Liver (tissue), 9 donors: ENCODE results near the gene GRAP. TPM values are rescaled to one million over a fixed set of nuclear protein-coding genes. Genes with fewer than 3 reads are reported as not detected.

ENCODE experiments used
- DNase-seq: peaks from one replicate; pipeline ENCODE4 v3.0.0-alpha.2; 2017; ENCODE audit warnings: low spot score
- H3K27ac ChIP-seq, 2 donors: one replicate each; pipeline ENCODE4 v1.7.0; 2013; ENCODE audit warnings: inconsistent platforms in 2 of 2, low read length in 2 of 2, control low read depth in 1 of 2, low read depth in 1 of 2, mild to moderate bottlenecking in 1 of 2
- H3K27me3 ChIP-seq, 4 donors: one replicate each; pipeline versions ENCODE4 v1.6.1 to v1.7.0; 2013; ENCODE audit warnings: low read length in 3 of 4, inconsistent platforms in 1 of 4, mild to moderate bottlenecking in 1 of 4, moderate library complexity in 1 of 4; ENCODE audit not compliant: control insufficient read depth in 4 of 4, insufficient read depth in 4 of 4
- H3K36me3 ChIP-seq, 4 donors: one replicate each; pipeline versions ENCODE4 v1.6.1 to v1.7.0; 2013; ENCODE audit warnings: low read length in 3 of 4, mild to moderate bottlenecking in 3 of 4, low read depth in 1 of 4, moderate library complexity in 1 of 4; ENCODE audit not compliant: control insufficient read depth in 4 of 4, insufficient read depth in 3 of 4
- H3K4me1 ChIP-seq, 4 donors: one replicate each; pipeline versions ENCODE4 v1.6.1 to v1.7.0; 2013; ENCODE audit warnings: low read length in 3 of 4, mild to moderate bottlenecking in 3 of 4, moderate library complexity in 1 of 4; ENCODE audit not compliant: control insufficient read depth in 4 of 4, insufficient read depth in 4 of 4
- H3K4me3 ChIP-seq, 3 donors: one replicate each; pipeline versions ENCODE4 v1.6.1 to v1.7.0; 2013; ENCODE audit warnings: low read length in 3 of 3, control low read depth in 1 of 3, low read depth in 1 of 3, mild to moderate bottlenecking in 1 of 3
- H3K9ac ChIP-seq, 2 donors: one replicate each; pipeline ENCODE4 v1.7.0; 2013; ENCODE audit warnings: low read length in 2 of 2, mild to moderate bottlenecking in 2 of 2, moderate library complexity in 2 of 2, control low read depth in 1 of 2, low read depth in 1 of 2
- H3K9me3 ChIP-seq, 4 donors: one replicate each; pipeline versions ENCODE4 v1.6.1 to v1.7.0; 2013; ENCODE audit warnings: low read length in 3 of 4; ENCODE audit not compliant: control insufficient read depth in 4 of 4
- EGR1 ChIP-seq, 2 donors: IDR thresholded peaks; 2 replicates each; pipeline ENCODE4 v1.6.1; 2016 to 2018; ENCODE audit warnings: antibody characterized with exemption in 2 of 2, low read depth in 2 of 2
- FOXA1 ChIP-seq: IDR thresholded peaks from 2 replicates; pipeline ENCODE4 v1.6.1; 2016; ENCODE audit warnings: antibody characterized with exemption
- FOXA2 ChIP-seq: IDR thresholded peaks from 2 replicates; pipeline ENCODE4 v1.6.1; 2016; ENCODE audit warnings: antibody characterized with exemption
- GABPA ChIP-seq, 2 donors: IDR thresholded peaks in 1 of 2; conservative IDR thresholded peaks in 1 of 2; 2 replicates each; pipeline ENCODE4 v1.6.1; 2016; ENCODE audit warnings: antibody characterized with exemption in 2 of 2, mild to moderate bottlenecking in 1 of 2, moderate library complexity in 1 of 2
- JUND ChIP-seq, 2 donors: IDR thresholded peaks; 2 replicates each; pipeline ENCODE4 v1.6.1; 2016; ENCODE audit warnings: antibody characterized with exemption in 2 of 2
- NR2F2 ChIP-seq: IDR thresholded peaks from 2 replicates; pipeline ENCODE4 v1.6.1; 2016; ENCODE audit warnings: antibody characterized with exemption
- RAD21 ChIP-seq, 2 donors: IDR thresholded peaks; 2 replicates each; pipeline ENCODE4 v1.6.1; 2016; ENCODE audit warnings: antibody characterized with exemption in 2 of 2, mild to moderate bottlenecking in 2 of 2
- RXRA ChIP-seq, 2 donors: IDR thresholded peaks; 2 replicates each; pipeline ENCODE4 v1.6.1; 2017 to 2018; ENCODE audit warnings: antibody characterized with exemption in 2 of 2, mild to moderate bottlenecking in 1 of 2
- TAF1 ChIP-seq: conservative IDR thresholded peaks from 2 replicates; pipeline ENCODE4 v1.6.1; 2016; ENCODE audit warnings: antibody characterized with exemption, mild to moderate bottlenecking
- YY1 ChIP-seq: IDR thresholded peaks from 2 replicates; pipeline ENCODE4 v1.6.1; 2016; ENCODE audit warnings: antibody characterized with exemption, mild to moderate bottlenecking
- WGBS: extraction: QIAGEN DNeasy Blood & Tissue Kit; methylation state at CpG from one replicate; pipeline ENCODE4 v1.1.7; 2013; 5-methylcytosine and 5-hydroxymethylcytosine counted together
- polyA plus RNA-seq, 2 donors: library from polyadenylated mRNA; stranded (reverse) in 1 of 2; unstranded in 1 of 2; fragments of 200-250 nt in 1 of 2; fragments of >200 nt in 1 of 2; fragmentation: Nextera tagmentation in 1 of 2; extraction: Ambion mirVana in 1 of 2; gene quantifications; one replicate each; pipeline versions ENCODE4 v1.2.1 to v1.2.3, GENCODE V29; 2013 to 2015
- total RNA-seq, 2 donors: library from RNA; depleted of rRNA; stranded (reverse); fragments of >200 nt; gene quantifications; one replicate each; pipeline ENCODE4 v1.2.3, GENCODE V29; 2014
- TF ChIP-seq, protein P1 (sequence below): IDR thresholded peaks from 2 replicates; pipeline ENCODE4 v1.6.1; 2016; ENCODE audit warnings: antibody characterized with exemption, mild to moderate bottlenecking
- TF ChIP-seq, protein P2 (sequence below): IDR thresholded peaks from 2 replicates; pipeline ENCODE4 v1.6.1; 2016; ENCODE audit warnings: antibody characterized with exemption
- TF ChIP-seq, protein P3 (sequence below): fragments of 150-350 bp; IDR thresholded peaks from 2 replicates; pipeline ENCODE4 v1.5.1; 2017; ENCODE audit warnings: improper control_type of control experiment, low read depth, low read length; ENCODE audit not compliant: missing input control
- donor health status: healthy.
- donor health status: healthy.
- donor health status: healthy.
- donor health status: healthy.
- donor health status: healthy.

The GRAP gene
- total and polyA plus RNA-seq, 4 donors = 1.2 to 6.5 (median 5.2) TPM

DNA sequence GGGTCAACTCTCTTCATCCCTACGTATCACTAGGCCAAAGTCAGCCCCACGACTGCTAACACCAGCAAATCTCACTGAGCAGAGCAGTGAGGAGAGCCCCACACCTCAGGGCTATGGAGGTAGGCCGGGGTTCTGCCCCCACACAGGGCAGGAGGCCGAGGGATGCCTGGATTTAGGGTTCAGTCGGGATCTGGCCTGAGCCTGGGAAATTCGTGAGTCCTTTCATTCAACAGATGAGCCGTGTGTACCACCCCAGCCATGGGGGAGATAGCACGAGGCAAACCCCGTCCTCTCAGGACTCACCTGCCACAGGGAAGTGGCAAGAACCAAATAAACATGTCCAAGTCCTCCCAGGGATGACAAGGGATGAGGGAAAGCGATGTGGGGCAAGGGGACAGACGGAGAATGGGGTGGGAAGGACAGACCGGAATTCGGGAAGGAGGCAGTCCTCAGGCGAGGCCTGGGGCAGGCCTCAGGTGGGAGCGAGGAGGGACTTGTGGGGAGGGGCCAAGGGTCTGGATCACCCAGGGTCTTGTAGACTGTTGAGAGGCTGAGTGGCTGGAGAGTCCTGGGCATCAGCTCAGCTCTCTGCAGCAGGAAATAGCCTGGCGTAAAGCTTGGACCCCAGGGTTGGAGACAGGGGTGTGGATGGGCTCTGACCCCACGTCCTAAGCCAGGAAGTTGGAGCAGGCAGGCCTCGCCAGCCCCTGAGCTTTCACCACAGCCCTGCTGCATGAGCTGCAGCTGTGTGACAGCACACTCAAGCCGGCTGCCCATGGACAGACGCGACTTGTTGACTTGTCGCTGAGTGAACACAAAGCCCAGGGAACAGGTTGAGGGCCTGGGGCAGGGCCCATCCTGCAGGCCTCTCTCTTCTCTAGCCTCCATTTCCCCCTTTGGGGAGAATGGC is 34.3 kb downstream of the GRAP start:
- DNase-seq = no peak
- Histone ChIP-seq H3K9ac (no peak overlapping the region), H3K4me3 (no peak overlapping the region), H3K27me3 (no peaks in the 10 kb centered on the region), H3K4me1 (peaks cover 0 to 5% (median 1%) of the 10 kb centered on the region in 4 donors), H3K36me3 (no peaks in the 10 kb centered on the region), H3K9me3 (no peaks in the 10 kb centered on the region), H3K27ac (no peak overlapping the region)
- TF ChIP-seq, protein P1, sequence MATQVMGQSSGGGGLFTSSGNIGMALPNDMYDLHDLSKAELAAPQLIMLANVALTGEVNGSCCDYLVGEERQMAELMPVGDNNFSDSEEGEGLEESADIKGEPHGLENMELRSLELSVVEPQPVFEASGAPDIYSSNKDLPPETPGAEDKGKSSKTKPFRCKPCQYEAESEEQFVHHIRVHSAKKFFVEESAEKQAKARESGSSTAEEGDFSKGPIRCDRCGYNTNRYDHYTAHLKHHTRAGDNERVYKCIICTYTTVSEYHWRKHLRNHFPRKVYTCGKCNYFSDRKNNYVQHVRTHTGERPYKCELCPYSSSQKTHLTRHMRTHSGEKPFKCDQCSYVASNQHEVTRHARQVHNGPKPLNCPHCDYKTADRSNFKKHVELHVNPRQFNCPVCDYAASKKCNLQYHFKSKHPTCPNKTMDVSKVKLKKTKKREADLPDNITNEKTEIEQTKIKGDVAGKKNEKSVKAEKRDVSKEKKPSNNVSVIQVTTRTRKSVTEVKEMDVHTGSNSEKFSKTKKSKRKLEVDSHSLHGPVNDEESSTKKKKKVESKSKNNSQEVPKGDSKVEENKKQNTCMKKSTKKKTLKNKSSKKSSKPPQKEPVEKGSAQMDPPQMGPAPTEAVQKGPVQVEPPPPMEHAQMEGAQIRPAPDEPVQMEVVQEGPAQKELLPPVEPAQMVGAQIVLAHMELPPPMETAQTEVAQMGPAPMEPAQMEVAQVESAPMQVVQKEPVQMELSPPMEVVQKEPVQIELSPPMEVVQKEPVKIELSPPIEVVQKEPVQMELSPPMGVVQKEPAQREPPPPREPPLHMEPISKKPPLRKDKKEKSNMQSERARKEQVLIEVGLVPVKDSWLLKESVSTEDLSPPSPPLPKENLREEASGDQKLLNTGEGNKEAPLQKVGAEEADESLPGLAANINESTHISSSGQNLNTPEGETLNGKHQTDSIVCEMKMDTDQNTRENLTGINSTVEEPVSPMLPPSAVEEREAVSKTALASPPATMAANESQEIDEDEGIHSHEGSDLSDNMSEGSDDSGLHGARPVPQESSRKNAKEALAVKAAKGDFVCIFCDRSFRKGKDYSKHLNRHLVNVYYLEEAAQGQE = no peak
- TF ChIP-seq NR2F2 (no peak), GABPA (IDR thresholded peaks at IDR 0.05 in 1 of 2, conservative IDR thresholded peaks at IDR 0.05 in 1 of 2) (no peak), JUND (IDR thresholded peaks at IDR 0.05) (no peak)
- WGBS = 95% methylated on average over 22 of the region's 22 CpGs

DNA sequence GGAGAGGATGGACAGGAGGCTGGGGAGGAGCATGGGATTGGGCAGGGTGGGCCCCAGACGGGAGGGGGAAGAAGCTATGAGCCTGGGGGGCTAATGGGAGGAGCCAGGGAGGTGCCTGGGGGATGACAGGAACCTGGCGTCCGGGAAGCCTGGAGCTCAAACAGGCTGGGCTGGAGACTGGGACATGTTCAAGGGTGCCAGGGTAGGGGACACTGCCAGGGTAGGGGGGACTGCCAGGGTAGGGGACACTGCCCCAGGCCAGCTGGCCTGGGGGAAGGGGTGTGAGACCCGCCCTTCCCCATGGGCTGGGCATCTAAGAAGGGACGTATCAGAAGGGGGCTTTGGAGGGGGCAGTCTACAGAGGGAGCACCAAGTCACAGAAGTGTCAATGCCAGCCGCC is 35.2 kb downstream of the GRAP start:
- WGBS = 90% methylated on average over 6 of the region's 6 CpGs
- Histone ChIP-seq H3K4me3 (no peak overlapping the region), H3K27me3 (no peaks in the 10 kb centered on the region), H3K27ac (no peak overlapping the region), H3K9me3 (no peaks in the 10 kb centered on the region), H3K9ac (no peak overlapping the region), H3K36me3 (no peaks in the 10 kb centered on the region), H3K4me1 (peaks cover 0 to 2% (median under 1%) of the 10 kb centered on the region in 4 donors)
- no peak for TF ChIP-seq GABPA (IDR thresholded peaks at IDR 0.05 in 1 of 2, conservative IDR thresholded peaks at IDR 0.05 in 1 of 2)
- no peak for TF ChIP-seq FOXA2
- TF ChIP-seq, protein P2, sequence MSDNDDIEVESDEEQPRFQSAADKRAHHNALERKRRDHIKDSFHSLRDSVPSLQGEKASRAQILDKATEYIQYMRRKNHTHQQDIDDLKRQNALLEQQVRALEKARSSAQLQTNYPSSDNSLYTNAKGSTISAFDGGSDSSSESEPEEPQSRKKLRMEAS = no peak
- TF ChIP-seq RAD21 (IDR thresholded peaks at IDR 0.05) = no peak
- TF ChIP-seq EGR1 (IDR thresholded peaks at IDR 0.05; ENCODE audit: low read depth in 2 of 2) = no peak
- TF ChIP-seq YY1 = no peak
- TF ChIP-seq TAF1 = no peak
- no peak for TF ChIP-seq FOXA1
- TF ChIP-seq, protein P3, sequence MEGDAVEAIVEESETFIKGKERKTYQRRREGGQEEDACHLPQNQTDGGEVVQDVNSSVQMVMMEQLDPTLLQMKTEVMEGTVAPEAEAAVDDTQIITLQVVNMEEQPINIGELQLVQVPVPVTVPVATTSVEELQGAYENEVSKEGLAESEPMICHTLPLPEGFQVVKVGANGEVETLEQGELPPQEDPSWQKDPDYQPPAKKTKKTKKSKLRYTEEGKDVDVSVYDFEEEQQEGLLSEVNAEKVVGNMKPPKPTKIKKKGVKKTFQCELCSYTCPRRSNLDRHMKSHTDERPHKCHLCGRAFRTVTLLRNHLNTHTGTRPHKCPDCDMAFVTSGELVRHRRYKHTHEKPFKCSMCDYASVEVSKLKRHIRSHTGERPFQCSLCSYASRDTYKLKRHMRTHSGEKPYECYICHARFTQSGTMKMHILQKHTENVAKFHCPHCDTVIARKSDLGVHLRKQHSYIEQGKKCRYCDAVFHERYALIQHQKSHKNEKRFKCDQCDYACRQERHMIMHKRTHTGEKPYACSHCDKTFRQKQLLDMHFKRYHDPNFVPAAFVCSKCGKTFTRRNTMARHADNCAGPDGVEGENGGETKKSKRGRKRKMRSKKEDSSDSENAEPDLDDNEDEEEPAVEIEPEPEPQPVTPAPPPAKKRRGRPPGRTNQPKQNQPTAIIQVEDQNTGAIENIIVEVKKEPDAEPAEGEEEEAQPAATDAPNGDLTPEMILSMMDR = no peak
- no peak for TF ChIP-seq RXRA (IDR thresholded peaks at IDR 0.05)
- DNase-seq = no peak
